HepG2 (cell line): ENCODE results near the gene TUBB3. TPM values are rescaled to one million over a fixed set of nuclear protein-coding genes. Genes with fewer than 3 reads are reported as not detected.

Source experiments
- ATAC-seq: fragments of 200-7000 bp; cut with Tn5 transposase; 3 replicates; pipeline ENCODE4 v1.9.1; 2020; ENCODE audit warnings: mild to moderate bottlenecking, moderate library complexity
- BruUV-seq: library from RNA; stranded (reverse); fragments of 400-500 nt; replicated peaks from 2 replicates; lab custom pipeline; 2021; lab: Mats Ljungman, UMichigan
- CTCF ChIA-PET: fragments of 300-600 bp; formaldehyde crosslinking; extraction: SDS; loops from one replicate; lab custom pipeline; 2021; ENCODE audit warnings: low total read pairs, inconsistent platforms, low intra/inter-chr PET ratio; lab: Yijun Ruan, JAX
- POLR2A ChIA-PET: fragments of 350-600 bp; sonication (Branson Sonifier 250); formaldehyde crosslinking; loops from one replicate; lab custom pipeline; 2020; ENCODE audit warnings: antibody characterized with exemption, inconsistent platforms; lab: Yijun Ruan, JAX
- DNase-seq: peaks from one replicate; pipeline ENCODE4 v3.0.0-alpha.2; 2015; ENCODE audit warnings: low spot score
- FAIRE-seq: peaks from 3 replicates; lab custom pipeline; 2011; peaks lifted over from hg19 to GRCh38; lab: Jason Lieb, UNC
- H2AFZ ChIP-seq: one replicate; pipeline ENCODE4 v1.6.1; 2011; ENCODE audit warnings: low read length, inconsistent platforms
- H3K27ac ChIP-seq: fragments of 300-600 bp; 3 replicates; pipeline ENCODE4 v1.8.0; 2011; ENCODE audit warnings: mixed run types, mild to moderate bottlenecking, mixed read lengths, low read length, inconsistent platforms; ENCODE audit not compliant: insufficient read depth; ENCODE audit errors: extremely low read length
- H3K27me3 ChIP-seq, 2 experiments: fragments of 200-600 bp in 1 of 2; 2 replicates in 1 of 2; 3 replicates in 1 of 2; pipeline versions ENCODE4 v1.6.0 to v1.8.0; 2011; ENCODE audit warnings: low read length in 2 of 2, mild to moderate bottlenecking in 2 of 2, moderate library complexity in 2 of 2, inconsistent platforms in 1 of 2; ENCODE audit not compliant: insufficient read depth in 2 of 2, control insufficient read depth in 1 of 2
- H3K36me3 ChIP-seq, 2 experiments: fragments of 200-600 bp in 1 of 2; replicated peaks in 1 of 2; 2 replicates in 1 of 2; 3 replicates in 1 of 2; pipeline versions ENCODE4 v1.5.1 to v1.8.0; 2011; ENCODE audit warnings: low read length in 2 of 2, inconsistent platforms in 1 of 2; ENCODE audit not compliant: insufficient read depth in 2 of 2, control insufficient read depth in 1 of 2
- H3K4me1 ChIP-seq: 2 replicates; pipeline ENCODE4 v1.5.1; 2012; ENCODE audit warnings: low read length, inconsistent platforms; ENCODE audit not compliant: insufficient read depth
- H3K4me2 ChIP-seq: 2 replicates; pipeline ENCODE4 v1.6.0; 2011; ENCODE audit warnings: low read depth, low read length, inconsistent platforms
- H3K4me3 ChIP-seq, 3 experiments: fragments of 200-600 bp in 1 of 3; sonication (generic), shearing (Covaris generic) in 1 of 3; replicated peaks in 1 of 3; 2 replicates each; pipeline ENCODE4 v1.5.1; 2011 to 2016; ENCODE audit warnings: low read length in 3 of 3, inconsistent platforms in 2 of 3, low read depth in 2 of 3, mild to moderate bottlenecking in 2 of 3, control low read depth in 1 of 3, mixed read lengths in 1 of 3; ENCODE audit not compliant: insufficient read depth in 1 of 3
- H3K79me2 ChIP-seq: one replicate; pipeline ENCODE4 v1.6.1; 2011; ENCODE audit warnings: low read length, inconsistent platforms; ENCODE audit not compliant: insufficient read depth
- H3K9ac ChIP-seq: 2 replicates; pipeline ENCODE4 v1.6.0; 2011; ENCODE audit warnings: mild to moderate bottlenecking, low read depth, low read length, inconsistent platforms; ENCODE audit not compliant: insufficient read depth
- H3K9me3 ChIP-seq: 2 replicates; pipeline ENCODE4 v1.5.1; 2012; ENCODE audit warnings: mild to moderate bottlenecking, low read length
- H4K20me1 ChIP-seq: 2 replicates; pipeline ENCODE4 v1.6.0; 2011; ENCODE audit warnings: inconsistent platforms, mild to moderate bottlenecking, low read length, moderate library complexity; ENCODE audit not compliant: insufficient read depth
- AKAP8 ChIP-seq: sonication (generic); formaldehyde crosslinking; IDR thresholded peaks from 2 replicates; pipeline ENCODE4 v1.5.1; 2020; ENCODE audit warnings: mild to moderate bottlenecking, missing genetic modification reagents
- IKZF1 ChIP-seq: fragments of 450-650 bp; IDR thresholded peaks from 2 replicates; pipeline ENCODE4 v1.7.1; 2016
- NR2F1 ChIP-seq, 2 experiments: fragments of 450-650 bp in 1 of 2; formaldehyde crosslinking in 1 of 2; IDR thresholded peaks; 2 replicates each; pipeline versions ENCODE4 v1.5.0 to v1.6.1; 2016 to 2020; ENCODE audit warnings: mild to moderate bottlenecking in 1 of 2, missing compliant biosample characterization in 1 of 2, missing genetic modification reagents in 1 of 2, moderate library complexity in 1 of 2
- SMAD3 ChIP-seq: sonication (generic); formaldehyde crosslinking; IDR thresholded peaks from 2 replicates; pipeline ENCODE4 v1.4.0; 2020; ENCODE audit warnings: missing genetic modification reagents
- ZFYVE20 ChIP-seq: sonication (generic); formaldehyde crosslinking; IDR thresholded peaks from 2 replicates; pipeline ENCODE4 v1.8.0; 2023; ENCODE audit warnings: low read depth, mild to moderate bottlenecking, moderate library complexity, missing genetic modification reagents, borderline replicate concordance
- ZNF644 ChIP-seq: IDR thresholded peaks from 2 replicates; pipeline ENCODE4 v1.6.1; 2016; ENCODE audit warnings: low read depth
- ZNF839 ChIP-seq: sonication (generic); formaldehyde crosslinking; IDR thresholded peaks from 2 replicates; pipeline ENCODE4 v1.4.0; 2020; ENCODE audit warnings: missing genetic modification reagents, mild to moderate bottlenecking, borderline replicate concordance
- WGBS: methylation state at CpG from one replicate; pipeline ENCODE4 v1.1.6; 2017; ENCODE audit warnings: low lambda C conversion rate; 5-methylcytosine and 5-hydroxymethylcytosine counted together
- in situ Hi-C: cut with HindIII; loops from 2 replicates; pipeline ENCODE4 v1.10.0; 2017; ENCODE audit warnings: low pct_unique_long_range_greater_than_20kb; ENCODE audit not compliant: extremely low pct_ligation_motif_present
- intact Hi-C: fragments of 100-400 bp; cut with micrococcal nuclease; formaldehyde crosslinking; loops from one replicate; pipeline ENCODE4 v1.10.0; 2022; ENCODE audit not compliant: unreplicated experiment
- polyA plus RNA-seq, 8 experiments: library from polyadenylated mRNA; depleted of rRNA in 3 of 8; stranded (reverse) in 7 of 8; unstranded in 1 of 8; fragments of >200 nt; fragmentation: Illumina TruSeq in 4 of 8; extraction: Trizol in 4 of 8; gene quantifications; 2 replicates each; pipeline versions ENCODE4 v1.2.1 to v1.2.3, GENCODE V29; 2011 to 2016; ENCODE audit warnings: low read depth in 4 of 8, missing spikeins in 1 of 8, mixed read lengths in 1 of 8; ENCODE audit not compliant: insufficient read depth in 1 of 8
- total RNA-seq, 5 experiments: library from RNA; depleted of rRNA; stranded (reverse); fragments of >200 nt; fragmentation: Illumina TruSeq; extraction: Trizol; gene quantifications; 2 replicates each; pipeline ENCODE4 v1.2.3, GENCODE V29; 2016; ENCODE audit warnings: low read depth in 1 of 5
- TF ChIP-seq, protein P1 (sequence below): sonication (generic); formaldehyde crosslinking; IDR thresholded peaks from 2 replicates; pipeline ENCODE4 v1.4.0; 2020; ENCODE audit warnings: missing genetic modification reagents, mild to moderate bottlenecking, borderline replicate concordance

The TUBB3 gene
- total and polyA plus RNA-seq, 2 of the 13 experiments (the other 11 are each of a cell fraction or from before 2014, with no cell fraction given), result 110 to 185 TPM

DNA sequence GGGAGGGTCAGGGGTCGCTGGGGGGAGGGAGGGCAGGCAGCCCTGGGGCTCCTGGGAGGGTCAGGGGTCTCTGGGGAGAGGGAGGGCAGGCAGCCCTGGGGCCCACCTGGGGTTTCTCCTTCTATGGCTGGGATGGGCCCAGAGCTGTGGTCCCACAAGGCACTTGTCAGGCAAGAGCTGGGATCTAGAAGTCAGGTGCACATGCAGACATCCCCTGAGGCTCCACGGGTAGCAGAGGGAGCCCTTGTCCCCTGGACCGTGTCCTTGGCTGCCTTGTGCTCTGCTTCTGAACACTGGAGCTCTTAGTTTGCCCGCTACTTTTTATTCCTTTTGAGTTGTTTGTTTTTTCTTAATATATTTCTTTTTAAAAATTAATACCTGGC is 1.8 kb downstream of the TUBB3 start:
- Histone ChIP-seq H3K4me2 (peak overlapping the region; percentile 98), H3K4me3 (peak overlapping the region in 2 of 3 experiments; percentile 81 to 90; a peak in 3 of 6 replicates), H3K27ac (no peak overlapping the region), H2AFZ (no peak overlapping the region), H3K9me3 (no peaks in the 10 kb centered on the region), H3K27me3 (no peaks in the 10 kb centered on the region; a peak in 1 of 5 replicates), H3K79me2 (peaks cover 32% of the 10 kb centered on the region), H3K9ac (0 out of 2 replicates have a peak overlapping the region, but pooled peaks have one; percentile 78), H3K36me3 (peaks cover 2% of the 10 kb centered on the region in 2 experiments; a peak in 1 of 5 replicates)
- POLR2A ChIA-PET, result interaction anchor here (0.8 to 4.8 kb wide), 6 partner anchors 14 to 103 kb away, joined by 3 to 86 read pairs (median 78); partner anchors contain the start of gene TCF25
- intact Hi-C loops, result loop anchor here (5.0 kb wide), 1 partner anchor 97 kb away; no protein-coding TSS in a partner anchor
- DNase-seq, result no peak
- no peak for FAIRE-seq
- BruUV-seq, result no TSS peak
- ATAC-seq, result no peak
- TF ChIP-seq SMAD3 (CRISPR knock-in tag) (no peak), NR2F1 (CRISPR knock-in tag; IDR thresholded peaks at IDR 0.05) (no peak), IKZF1 (no peak), ZNF839 (no peak), ZFYVE20 (CRISPR knock-in tag) (no peak), ZNF644 (CRISPR knock-in tag) (no peak), AKAP8 (0 out of 2 replicates have a peak, but pooled peaks have one; percentile 51)
- TF ChIP-seq, protein P1, sequence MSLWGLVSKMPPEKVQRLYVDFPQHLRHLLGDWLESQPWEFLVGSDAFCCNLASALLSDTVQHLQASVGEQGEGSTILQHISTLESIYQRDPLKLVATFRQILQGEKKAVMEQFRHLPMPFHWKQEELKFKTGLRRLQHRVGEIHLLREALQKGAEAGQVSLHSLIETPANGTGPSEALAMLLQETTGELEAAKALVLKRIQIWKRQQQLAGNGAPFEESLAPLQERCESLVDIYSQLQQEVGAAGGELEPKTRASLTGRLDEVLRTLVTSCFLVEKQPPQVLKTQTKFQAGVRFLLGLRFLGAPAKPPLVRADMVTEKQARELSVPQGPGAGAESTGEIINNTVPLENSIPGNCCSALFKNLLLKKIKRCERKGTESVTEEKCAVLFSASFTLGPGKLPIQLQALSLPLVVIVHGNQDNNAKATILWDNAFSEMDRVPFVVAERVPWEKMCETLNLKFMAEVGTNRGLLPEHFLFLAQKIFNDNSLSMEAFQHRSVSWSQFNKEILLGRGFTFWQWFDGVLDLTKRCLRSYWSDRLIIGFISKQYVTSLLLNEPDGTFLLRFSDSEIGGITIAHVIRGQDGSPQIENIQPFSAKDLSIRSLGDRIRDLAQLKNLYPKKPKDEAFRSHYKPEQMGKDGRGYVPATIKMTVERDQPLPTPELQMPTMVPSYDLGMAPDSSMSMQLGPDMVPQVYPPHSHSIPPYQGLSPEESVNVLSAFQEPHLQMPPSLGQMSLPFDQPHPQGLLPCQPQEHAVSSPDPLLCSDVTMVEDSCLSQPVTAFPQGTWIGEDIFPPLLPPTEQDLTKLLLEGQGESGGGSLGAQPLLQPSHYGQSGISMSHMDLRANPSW, result no peak
- TF ChIP-seq, all 625 proteins: peak for 1
- CTCF ChIA-PET, result no interaction called here
- 46% methylated on average over 3 of the region's 4 CpGs for WGBS
- Histone ChIP-seq H3K4me1 (peaks cover 34% of the 10 kb centered on the region), H4K20me1 (peaks cover 44% of the 10 kb centered on the region)
- in situ Hi-C loops, result loop anchor here (5.0 kb wide), 1 partner anchor 97 kb away; no protein-coding TSS in a partner anchor
